Measurements from ENCODE around the gene DCXR.

DNA sequence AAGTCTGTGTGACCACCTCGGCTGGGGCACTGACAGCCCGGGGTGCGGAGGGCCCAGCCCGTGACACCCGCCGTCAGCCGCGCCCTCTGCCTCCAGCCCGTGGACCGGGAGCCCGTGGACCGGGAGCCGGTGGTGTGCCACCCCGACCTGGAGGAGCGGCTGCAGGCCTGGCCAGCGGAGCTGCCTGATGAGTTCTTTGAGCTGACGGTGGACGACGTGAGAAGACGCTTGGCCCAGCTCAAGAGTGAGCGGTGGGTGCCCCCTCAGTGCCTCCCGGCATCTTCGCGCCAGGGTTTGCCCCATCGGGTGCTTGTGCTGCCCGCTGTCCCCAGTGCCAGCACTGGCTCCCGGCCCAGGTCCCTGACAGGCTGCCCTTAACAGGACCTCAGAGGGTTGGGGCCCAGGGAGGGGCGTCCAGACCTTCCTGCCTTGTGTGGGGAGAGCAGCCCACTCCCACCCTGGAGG lies 28.5 kb downstream of the DCXR start:
- TF ChIP-seq SUZ12 (IDR thresholded peaks at IDR 0.05; ENCODE audit: extremely low read depth, insufficient read depth, insufficient read length) (no peak), YY1 (IDR thresholded peaks at IDR 0.05; ENCODE audit: insufficient read depth, insufficient read length) (no peak)

All from NT2/D1 (cell line).